Measurements from ENCODE around the gene CD99. TPM values are rescaled to one million over a fixed set of nuclear protein-coding genes. Genes with fewer than 3 reads are reported as not detected.
"Not testable (repeated sequence)": the region's sequence is repeated elsewhere in the genome, so short reads cannot be mapped to it uniquely, and the experiment has no call there.

Gene CD99
- total RNA-seq, 1 donor from 2014 or later: 11.4 TPM

DNA sequence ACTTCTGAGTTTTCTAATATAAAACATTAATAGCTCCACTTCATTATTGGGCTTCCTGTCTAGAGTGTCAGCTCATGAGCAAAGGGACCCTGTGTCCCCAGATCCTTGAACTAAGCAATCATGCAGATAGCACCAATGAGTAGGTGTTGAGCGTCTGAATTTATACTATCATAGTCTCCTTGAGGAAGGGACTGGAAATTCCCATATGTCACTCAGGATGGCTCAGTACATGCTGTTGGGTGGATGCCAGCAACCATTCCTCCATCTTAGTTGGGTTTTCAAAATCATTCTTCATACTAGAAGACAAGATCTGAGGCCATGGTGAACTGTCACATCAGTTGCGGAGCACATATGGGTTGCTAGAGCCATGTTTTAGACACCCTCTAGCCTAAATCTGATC is 27.7 kb downstream of the CD99 start:
- FAIRE-seq: no peak
- DNase-seq (ENCODE audit: low spot score in 2 of 2): no peak

DNA sequence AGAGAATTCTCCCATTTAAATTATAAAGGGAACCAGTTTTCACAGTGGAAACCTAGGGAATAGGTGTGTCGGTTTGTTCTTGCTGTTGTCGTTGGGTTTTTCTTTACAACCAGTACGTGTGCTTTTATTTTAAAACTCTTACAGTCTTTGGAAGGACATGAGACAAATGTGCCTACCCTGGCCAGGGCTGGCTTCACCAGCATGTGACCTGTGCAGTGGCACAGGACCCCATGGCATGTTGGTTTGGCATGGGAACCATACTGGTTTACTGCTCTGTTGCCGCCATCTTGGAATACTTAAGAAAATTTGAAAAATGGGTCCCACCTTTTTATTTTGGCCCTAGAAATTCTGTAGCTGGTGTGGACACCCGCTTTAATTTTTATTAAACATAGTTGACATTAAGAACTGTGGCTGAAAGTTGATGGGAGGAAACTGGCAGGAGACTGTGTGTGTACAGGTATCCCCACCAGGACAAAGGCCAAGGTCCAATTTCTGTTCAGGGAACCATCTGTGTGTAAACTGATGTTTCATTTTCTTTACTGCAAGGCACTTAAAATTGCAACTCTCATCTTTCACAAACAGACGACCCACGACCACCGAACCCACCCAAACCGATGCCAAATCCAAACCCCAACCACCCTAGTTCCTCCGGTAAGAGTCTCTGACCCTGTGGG is 28.8 kb downstream of the CD99 start:
- FAIRE-seq (no peak), DNase-seq (ENCODE audit: low spot score in 2 of 2) (no peak)

DNA sequence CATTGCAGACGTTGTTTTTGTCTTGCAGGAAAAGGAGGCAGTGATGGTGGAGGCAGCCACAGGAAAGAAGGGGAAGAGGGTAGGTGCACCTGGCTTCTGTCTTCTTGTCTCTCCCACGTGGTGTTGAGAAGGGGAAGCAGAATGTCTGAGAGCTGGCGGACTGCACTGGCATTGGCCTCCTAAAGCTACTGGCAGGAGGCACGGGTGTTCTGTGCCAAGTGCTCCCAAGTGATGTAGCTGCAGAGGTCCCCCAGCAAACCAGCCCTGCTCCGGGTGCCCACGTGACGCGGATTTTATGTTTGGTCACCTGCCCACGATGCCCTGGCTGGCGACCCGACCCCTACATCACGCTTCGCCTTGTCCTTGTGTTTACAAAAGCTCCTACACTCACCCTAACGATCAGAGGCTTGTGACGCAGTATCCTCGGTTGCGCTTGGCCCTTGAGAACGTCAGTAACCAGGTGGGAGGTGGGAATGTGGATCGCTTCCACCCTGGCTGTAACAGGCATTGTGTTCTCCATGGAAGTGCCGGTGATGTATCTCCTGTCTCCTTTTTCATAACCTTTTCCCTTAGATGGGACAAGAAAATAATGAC is 32.3 kb downstream of the CD99 start:
- DNase-seq (ENCODE audit: low spot score in 2 of 2): no peak
- FAIRE-seq: no peak

DNA sequence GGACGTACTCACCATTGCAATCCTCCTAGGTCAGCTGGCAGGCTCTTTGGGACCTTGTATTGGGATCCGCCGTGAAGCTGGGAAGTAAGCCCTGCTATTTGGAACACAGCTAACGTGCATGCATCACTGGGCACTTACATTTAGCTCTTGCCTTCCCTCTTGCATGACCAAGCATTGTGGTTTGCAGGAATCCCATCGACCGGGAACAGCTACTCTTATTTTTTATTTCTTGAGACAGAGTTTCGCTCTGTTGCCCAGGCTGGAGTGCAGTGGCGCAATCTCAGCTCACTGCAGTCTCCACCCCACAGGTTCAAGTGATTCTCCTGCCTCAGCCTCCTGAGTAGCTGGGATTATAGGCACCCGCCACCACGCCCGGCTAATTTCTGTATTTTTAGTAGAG is 36.2 kb downstream of the CD99 start:
- not testable (repeated sequence) for FAIRE-seq; DNase-seq (ENCODE audit: low spot score in 2 of 2)

DNA sequence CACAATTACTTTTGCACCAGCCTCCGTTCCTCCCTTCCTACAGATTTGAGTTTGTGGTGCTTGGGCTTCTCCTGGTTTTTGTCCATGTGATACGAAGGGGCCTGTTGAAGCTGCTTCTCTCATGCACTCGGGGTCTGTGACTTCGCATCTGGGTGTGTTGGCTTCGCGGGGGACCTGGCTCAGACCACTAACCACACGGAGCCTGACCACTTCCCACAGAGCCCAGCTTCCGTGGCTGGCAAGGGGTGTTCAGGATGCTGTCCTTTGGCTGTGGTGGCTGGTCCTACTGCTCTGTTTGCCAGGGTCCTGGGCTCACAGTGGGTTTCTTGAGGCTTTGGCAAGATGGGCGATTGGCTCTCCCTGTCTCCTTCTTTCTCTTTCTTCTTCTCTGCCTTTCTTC is 41.0 kb downstream of the CD99 start:
- no peak for DNase-seq (ENCODE audit: low spot score in 2 of 2)
- FAIRE-seq: no peak

DNA sequence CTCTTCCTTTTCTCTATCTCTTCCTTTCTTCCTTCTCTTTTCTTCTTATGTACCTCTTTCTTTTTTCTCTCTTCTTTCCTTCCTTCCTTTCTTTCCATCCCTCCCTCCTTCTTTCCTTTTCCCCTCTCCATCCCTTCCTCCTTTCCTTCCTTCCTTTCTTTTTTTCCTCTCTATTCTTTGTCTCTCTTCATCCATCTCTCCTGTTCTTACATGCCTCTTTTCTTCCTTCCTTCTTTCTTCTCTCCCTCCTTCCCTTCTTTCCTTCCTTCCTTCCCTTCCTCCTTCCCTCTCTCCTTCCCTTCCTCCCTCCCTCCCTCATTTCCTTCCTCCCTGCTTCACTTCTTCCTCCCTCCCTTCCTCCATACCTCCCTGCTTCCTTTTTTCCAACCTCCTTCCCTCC is 41.6 kb downstream of the CD99 start:
- DNase-seq (ENCODE audit: low spot score in 2 of 2): no peak
- no peak for FAIRE-seq

DNA sequence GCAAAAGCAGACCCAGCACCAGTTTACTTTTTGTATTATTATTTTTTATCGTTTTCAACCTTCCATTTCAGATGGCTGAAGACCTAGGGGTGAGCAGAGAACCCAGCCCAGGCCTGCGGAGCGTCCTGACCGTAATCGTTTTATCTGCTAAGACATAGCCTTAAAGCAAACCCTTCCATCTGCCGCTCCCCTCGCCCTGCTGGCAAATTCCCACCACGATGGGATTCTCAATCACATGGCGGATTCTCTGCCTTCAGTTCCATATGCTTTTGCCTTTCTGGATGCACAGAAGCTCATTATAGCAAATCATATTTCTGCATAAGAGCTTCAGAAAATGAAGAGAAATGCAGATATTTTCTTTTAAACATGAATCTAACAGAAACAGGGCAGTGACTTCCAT is 42.2 kb downstream of the CD99 start:
- DNase-seq (ENCODE audit: low spot score in 2 of 2) (no peak), FAIRE-seq (no peak)

DNA sequence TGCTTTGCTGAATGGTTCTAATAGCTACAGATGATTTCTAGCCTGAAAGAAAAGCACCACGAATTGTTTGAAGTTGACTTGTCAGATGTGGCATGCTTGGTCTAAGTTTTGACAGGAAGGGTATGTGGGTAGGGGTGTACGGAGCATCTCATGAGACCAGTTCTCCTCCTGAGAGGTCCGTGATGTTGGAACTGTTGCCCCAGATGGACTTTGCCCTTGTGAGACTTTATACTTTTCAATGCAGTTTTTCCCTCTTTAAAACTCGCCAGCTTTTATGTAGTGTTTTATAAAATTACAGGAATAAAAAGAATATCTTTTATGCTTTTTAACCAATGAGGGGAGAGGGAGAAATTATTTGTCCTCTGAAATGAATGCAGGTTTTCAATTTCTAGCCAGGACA is 44.2 kb downstream of the CD99 start:
- DNase-seq (ENCODE audit: low spot score in 2 of 2): no peak
- no peak for FAIRE-seq

DNA sequence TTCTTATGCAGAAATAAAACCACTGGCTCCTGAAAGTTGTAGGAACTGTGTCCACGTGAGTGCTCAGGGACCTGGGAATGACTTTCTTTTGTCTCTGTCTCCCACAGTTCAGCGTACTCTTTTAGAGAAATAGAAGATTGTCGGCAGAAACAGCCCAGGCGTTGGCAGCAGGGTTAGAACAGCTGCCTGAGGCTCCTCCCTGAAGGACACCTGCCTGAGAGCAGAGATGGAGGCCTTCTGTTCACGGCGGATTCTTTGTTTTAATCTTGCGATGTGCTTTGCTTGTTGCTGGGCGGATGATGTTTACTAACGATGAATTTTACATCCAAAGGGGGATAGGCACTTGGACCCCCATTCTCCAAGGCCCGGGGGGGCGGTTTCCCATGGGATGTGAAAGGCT is 49.6 kb downstream of the CD99 start:
- FAIRE-seq (no peak), DNase-seq (ENCODE audit: low spot score in 2 of 2) (no peak)

DNA sequence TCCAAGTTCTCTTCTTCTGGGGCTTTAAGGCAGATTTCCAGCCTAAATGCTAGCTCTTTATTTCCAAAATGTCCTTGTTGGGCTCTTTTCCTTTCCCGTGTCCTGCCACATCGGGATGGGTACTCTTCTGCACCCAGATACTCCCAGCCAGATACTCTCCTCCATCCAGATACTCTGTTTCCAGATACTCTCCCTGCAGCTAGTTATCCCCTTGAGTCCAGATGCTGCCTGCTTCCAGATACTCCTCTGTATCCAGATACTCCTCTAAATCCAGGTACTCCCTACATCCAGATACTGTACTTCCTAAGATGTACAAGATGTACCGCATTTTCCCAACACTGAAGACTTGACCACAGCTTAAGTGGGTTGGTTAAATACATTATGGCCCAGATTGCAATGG is 50.3 kb downstream of the CD99 start:
- FAIRE-seq (no peak), DNase-seq (ENCODE audit: low spot score in 2 of 2) (no peak)

DNA sequence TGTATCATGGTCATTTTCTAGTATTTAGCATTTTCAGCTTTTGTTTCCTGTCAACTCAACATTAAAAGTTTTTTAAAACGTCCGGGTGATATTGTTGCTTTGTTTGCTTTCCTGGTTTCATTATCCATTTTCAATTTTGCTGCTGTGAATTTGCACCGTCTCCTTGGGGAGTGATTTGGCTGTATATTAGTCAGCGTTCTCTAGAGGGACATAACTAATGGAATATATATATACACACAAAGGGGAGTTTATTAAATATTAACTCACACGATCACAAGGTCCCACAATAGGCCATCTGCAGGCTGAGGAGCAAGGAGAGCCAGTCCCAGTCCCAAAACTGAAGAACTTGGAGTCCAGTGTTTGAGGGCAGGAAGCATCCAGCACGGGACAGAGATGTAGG is 55.2 kb downstream of the CD99 start:
- not testable (repeated sequence) for FAIRE-seq; DNase-seq (ENCODE audit: low spot score in 2 of 2)

DNA sequence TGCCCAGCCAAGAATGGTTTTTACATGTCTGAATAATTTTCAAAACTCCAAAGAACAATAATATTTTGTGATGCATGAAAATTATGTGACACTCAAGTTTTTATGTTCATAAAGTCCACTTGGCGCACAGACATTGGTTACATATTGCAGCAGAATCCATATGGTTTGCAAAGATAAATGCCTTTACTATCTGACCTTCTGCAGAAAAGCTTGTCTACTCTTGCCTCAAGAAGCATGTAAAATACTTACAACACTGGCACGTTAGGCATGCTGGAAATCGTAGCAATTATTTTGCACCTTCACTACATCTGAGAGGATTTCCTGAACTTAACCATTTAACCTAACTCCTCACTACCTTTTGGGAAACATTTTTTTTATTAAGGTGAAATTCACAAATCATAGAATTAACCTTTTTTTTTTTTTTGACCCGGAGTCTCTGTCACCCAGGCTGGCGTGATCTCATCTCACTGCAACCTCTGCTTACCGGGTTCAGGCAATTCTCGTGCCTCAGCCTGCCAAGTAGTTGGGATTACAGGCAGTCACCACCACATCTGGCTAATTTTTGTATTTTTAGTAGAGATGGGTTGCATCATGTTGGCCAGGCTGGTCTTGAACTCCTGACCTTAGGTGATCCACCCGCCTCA is 57.2 kb downstream of the CD99 start:
- FAIRE-seq: no peak

DNA sequence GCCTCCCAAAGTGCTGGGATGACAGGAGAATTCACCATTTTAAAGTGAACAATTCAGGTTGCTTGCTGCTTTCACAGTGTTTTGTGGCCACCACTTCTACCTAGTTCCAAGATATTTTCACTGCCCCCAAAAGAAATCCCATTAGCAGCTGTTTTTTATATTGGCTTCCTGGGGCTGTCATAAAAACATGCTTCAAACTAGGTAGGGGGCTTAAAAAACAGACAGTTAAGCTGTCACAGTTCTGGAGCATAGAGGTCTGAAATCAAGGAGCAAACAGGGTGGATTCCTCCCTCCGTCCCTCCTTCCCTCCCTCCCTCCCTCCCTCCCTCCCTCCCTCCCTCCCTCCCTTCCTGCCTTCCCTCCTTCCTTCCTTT is 57.7 kb downstream of the CD99 start:
- FAIRE-seq (no peak), DNase-seq (ENCODE audit: low spot score in 2 of 2) (no peak)

More for the DNA sequence above, 57.2 kb downstream of the CD99 start:
- no peak for DNase-seq (ENCODE audit: low spot score in 2 of 2)

DNA sequence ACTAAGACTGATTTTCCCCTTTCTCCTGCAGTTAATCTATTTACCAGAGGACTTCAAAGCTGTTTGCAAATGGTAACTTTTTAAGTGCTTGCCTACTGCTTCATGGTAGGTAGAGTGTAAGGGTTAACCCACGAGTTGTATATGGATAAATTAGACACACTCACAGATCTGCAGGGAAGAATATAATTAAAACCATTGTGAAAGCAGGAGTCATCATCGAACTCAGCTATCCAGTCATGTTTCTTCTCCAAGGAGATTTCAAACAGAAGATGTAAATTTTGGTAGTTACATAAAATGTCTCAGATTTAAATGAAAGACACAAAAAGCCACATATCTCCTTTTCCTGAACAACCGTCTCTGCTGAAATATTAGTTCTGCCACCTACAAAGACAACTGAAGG is 60.2 kb downstream of the CD99 start:
- FAIRE-seq: no peak

DNA sequence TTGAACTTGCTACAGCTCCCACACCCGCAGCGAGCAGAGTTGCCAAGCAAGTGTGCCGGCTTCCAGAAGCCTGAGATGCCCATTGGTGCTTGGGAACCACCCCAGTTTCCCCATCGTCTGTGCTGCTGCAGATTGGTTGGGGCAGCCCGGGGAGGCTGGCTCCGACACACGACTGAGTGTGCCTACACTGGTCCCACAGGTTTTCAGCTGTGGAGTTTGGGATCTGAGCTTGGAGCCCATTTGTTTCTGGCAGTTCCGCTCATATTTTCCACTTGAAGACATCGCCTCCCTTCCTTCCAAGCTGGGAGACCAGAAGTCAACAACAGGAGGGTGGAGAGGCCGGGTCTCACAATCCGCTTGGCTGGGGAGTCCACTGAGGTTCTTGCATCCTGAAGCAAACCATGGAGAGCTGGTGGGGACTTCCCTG is 60.8 kb downstream of the CD99 start, which contains the start of gene XG:
TSS of gene XG (plus strand) at position 167 of the 427 bp plus-strand sequence. CDS start at position 402, 235 bp downstream.
- FAIRE-seq: not testable (repeated sequence)

More for the DNA sequence above, 60.2 kb downstream of the CD99 start:
- DNase-seq (ENCODE audit: low spot score in 2 of 2): no peak

DNA sequence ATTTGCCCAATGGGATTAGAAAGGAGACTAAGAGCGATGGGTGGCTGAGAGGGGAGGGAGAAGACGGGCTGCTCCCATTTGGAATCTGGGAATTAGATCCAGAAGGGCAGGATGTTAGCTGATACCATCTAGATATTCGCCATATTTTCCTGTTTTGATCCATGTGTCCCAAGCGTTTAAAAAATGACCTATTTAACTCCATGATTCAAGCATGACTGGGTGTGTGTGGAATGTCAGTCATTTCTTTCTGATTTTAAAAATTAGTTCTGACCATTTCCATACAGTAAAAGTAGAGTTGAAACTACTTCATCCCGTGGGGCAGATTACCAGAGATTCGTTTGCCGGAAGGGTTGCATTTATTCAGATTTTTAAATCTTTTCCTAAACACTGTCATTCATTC is 61.3 kb downstream of the CD99 start:
- FAIRE-seq; DNase-seq (ENCODE audit: low spot score in 2 of 2): not testable (repeated sequence)

More for the DNA sequence above, 60.8 kb downstream of the CD99 start, which contains the start of gene XG:
- not testable (repeated sequence) for DNase-seq (ENCODE audit: low spot score in 2 of 2)

DNA sequence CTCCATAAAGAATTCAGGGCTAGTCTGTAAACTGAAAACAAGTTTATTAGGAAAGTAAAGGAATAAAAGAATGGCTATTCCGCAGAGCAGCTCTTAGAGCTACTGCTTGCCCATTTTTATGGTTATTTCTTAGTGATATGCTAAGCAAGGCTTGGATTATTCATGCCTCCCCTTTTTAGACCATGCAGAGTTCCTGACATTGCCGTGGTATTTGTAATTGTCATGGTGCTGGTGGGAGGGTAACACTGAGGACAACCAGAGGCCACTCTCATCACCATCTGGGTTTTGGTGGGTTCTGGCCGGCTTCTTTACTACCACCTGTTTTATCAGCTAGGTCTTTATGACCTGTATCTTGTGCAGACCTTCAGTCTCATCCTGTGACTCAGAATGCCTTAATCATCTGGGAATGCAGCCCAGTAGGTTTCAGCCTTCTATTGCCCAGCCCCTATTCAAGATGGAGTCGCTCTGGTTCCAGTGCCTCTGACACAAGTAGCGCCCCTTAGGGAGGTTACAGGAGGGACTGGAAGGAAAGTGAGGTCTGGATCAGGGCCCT is 64.1 kb downstream of the CD99 start:
- not testable (repeated sequence) for DNase-seq (ENCODE audit: low spot score in 2 of 2); FAIRE-seq

DNA sequence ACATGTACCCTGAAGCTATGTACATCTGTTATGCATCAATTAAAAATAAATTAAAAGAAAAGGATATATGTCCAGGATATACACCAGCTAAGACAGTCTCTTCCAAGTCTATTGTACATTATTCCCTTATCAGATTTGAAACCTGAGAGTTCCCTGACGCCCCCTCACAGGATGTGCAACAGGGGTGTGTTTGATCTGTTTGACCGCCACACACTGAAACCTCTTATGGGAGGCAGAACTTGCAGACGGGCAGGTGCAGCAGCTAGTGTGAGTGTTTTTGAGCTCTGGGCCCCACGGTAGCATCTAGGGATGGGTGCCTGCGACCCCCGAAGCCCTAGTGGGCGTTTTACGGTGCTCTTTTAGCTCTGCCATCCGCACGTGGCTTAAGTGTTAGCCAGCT is 65.5 kb downstream of the CD99 start:
- FAIRE-seq: no peak

DNA sequence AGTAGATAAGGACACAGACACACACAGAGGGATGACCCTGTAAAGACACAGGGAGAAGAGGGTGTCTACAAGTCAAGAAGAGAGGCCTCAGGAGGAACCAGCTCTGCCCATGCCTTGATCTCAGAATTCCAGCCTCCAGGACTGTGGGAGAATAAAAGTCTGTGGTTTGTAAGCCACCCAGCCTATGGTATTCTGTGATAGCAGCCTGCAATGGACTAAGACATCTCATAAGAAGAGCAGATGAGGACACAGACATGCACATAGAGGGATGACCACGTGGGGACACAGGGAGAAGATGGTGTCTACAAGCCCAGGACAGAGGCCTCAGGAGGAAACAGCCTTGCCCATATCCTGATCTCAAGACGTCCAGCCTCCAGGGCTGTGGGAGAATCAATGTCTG is 70.2 kb downstream of the CD99 start:
- FAIRE-seq (no peak), DNase-seq (ENCODE audit: low spot score in 2 of 2) (no peak)

More for the DNA sequence above, 65.5 kb downstream of the CD99 start:
- DNase-seq (ENCODE audit: low spot score in 2 of 2): no peak

DNA sequence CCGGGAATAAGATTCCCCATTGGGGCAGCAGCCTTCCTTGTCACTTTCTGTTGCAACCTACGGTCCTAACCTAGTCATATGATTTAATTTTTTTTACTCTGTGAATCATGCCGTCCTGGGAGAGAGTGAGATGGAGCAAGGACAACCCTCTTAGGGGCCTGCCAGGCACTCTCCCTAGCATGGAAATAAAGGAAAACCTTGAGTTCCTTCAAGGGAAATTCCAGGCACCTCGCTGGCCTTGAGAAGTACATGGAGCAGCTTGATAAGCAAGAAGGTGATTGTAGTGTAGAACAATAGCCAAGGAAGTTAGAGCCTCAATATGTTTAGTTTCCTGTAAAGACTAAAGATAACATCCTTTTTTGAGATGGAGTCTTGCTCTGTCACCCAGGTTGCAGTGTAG is 71.6 kb downstream of the CD99 start:
- DNase-seq (ENCODE audit: low spot score in 2 of 2); FAIRE-seq: not testable (repeated sequence)

Data from frontal cortex (tissue), 4 donors.